Panc1 (cell line): ENCODE results near the gene JMJD1C. TPM values are rescaled to one million over a fixed set of nuclear protein-coding genes. Genes with fewer than 3 reads are reported as not detected.

Source experiments
- ATAC-seq: fragments of 200-7000 bp; cut with Tn5 transposase; 2 replicates; pipeline ENCODE4 v1.9.1; 2020; ENCODE audit warnings: mild to moderate bottlenecking, moderate library complexity
- BruUV-seq: library from RNA; stranded (reverse); fragments of 400-500 nt; replicated peaks from 2 replicates; lab custom pipeline; 2021; lab: Mats Ljungman, UMichigan
- CTCF ChIA-PET: fragments of 300-600 bp; sonication (Branson Sonifier 250); formaldehyde crosslinking; loops from one replicate; lab custom pipeline; 2022; ENCODE audit warnings: antibody characterized with exemption; lab: Charles Lee
- POLR2A ChIA-PET: fragments of 300-600 bp; sonication (Branson Sonifier 250); formaldehyde crosslinking; loops from one replicate; lab custom pipeline; 2022; ENCODE audit warnings: antibody characterized with exemption; lab: Charles Lee
- DNase-seq: peaks from one replicate; pipeline ENCODE4 v3.0.0-alpha.2; 2010; ENCODE audit warnings: low read depth, low spot score
- H3K27ac ChIP-seq: 2 replicates; pipeline ENCODE4 v1.5.1; 2011; ENCODE audit warnings: mild to moderate bottlenecking, low read length, inconsistent platforms
- H3K27me3 ChIP-seq: fragments of 200-500 bp; sonication (Bioruptor generic); 2 replicates; pipeline ENCODE4 v1.6.0; 2014; ENCODE audit warnings: low read length, inconsistent platforms; ENCODE audit not compliant: control insufficient read depth, insufficient read depth
- H3K36me3 ChIP-seq: fragments of 200-500 bp; sonication (Bioruptor generic); 2 replicates; pipeline ENCODE4 v1.5.1; 2014; ENCODE audit warnings: inconsistent platforms, mild to moderate bottlenecking, low read length, moderate library complexity; ENCODE audit not compliant: control insufficient read depth, insufficient read depth
- H3K4me1 ChIP-seq: 2 replicates; pipeline ENCODE4 v1.5.1; 2011; ENCODE audit warnings: inconsistent platforms, mild to moderate bottlenecking, low read length, moderate library complexity; ENCODE audit not compliant: control insufficient read depth, insufficient read depth
- H3K4me3 ChIP-seq, 2 experiments: 2 replicates each; pipeline ENCODE4 v1.5.1; 2011 to 2012; ENCODE audit warnings: low read depth in 2 of 2, low read length in 2 of 2, mild to moderate bottlenecking in 2 of 2, inconsistent platforms in 1 of 2, moderate library complexity in 1 of 2
- H3K9me3 ChIP-seq: fragments of 200-500 bp; sonication (Bioruptor generic); 2 replicates; pipeline ENCODE4 v1.5.1; 2014; ENCODE audit warnings: low read depth, mild to moderate bottlenecking, inconsistent platforms, low read length, moderate library complexity; ENCODE audit not compliant: control insufficient read depth, insufficient read depth
- CTCF ChIP-seq: fragments of 450-650 bp; IDR thresholded peaks from 2 replicates; pipeline ENCODE4 v1.5.1; 2017; ENCODE audit warnings: mild to moderate bottlenecking
- POLR2AphosphoS5 ChIP-seq: IDR thresholded peaks from 2 replicates; pipeline ENCODE4 v1.6.1; 2012; ENCODE audit warnings: mild to moderate bottlenecking, low read depth, low read length, moderate library complexity
- SIN3A ChIP-seq: IDR thresholded peaks from 2 replicates; pipeline ENCODE4 v1.6.1; 2012; ENCODE audit warnings: low read depth, mild to moderate bottlenecking, low read length, moderate library complexity, borderline replicate concordance; ENCODE audit not compliant: insufficient read depth
- TCF7L2 ChIP-seq: IDR thresholded peaks from 2 replicates; pipeline ENCODE4 v1.6.1; 2011; ENCODE audit warnings: mild to moderate bottlenecking, low read depth, low read length, inconsistent platforms
- in situ Hi-C: cut with HindIII; loops from 2 replicates; pipeline ENCODE4 v1.10.0; 2016; ENCODE audit warnings: low sequenced_read_pairs, low pct_unique_long_range_greater_than_20kb
- intact Hi-C: fragments of 100-400 bp; cut with micrococcal nuclease; formaldehyde crosslinking; loops from one replicate; pipeline ENCODE4 v1.10.0; 2022; ENCODE audit not compliant: unreplicated experiment
- total RNA-seq: library from RNA; stranded (reverse); gene quantifications from one replicate; pipeline ENCODE4 v1.2.1, GENCODE V29; 2021; ENCODE audit not compliant: unreplicated experiment
- TF ChIP-seq, protein P1 (sequence below), 2 experiments: IDR thresholded peaks; 2 replicates each; pipeline ENCODE4 v1.6.1; 2011 to 2012; ENCODE audit warnings: low read depth in 2 of 2, control low read depth in 1 of 2, low read length in 1 of 2, mild to moderate bottlenecking in 1 of 2, moderate library complexity in 1 of 2; ENCODE audit not compliant: insufficient read depth in 1 of 2

JMJD1C gene
- total RNA-seq, 1 experiment from 2014 or later, result 88.3 TPM

GRCh38 chr10:63425512-63425911 lies 40.3 kb downstream of the JMJD1C start:
- Histone ChIP-seq H3K27ac (no peak overlapping the region), H3K4me3 (no peak overlapping the region), H3K36me3 (no peaks in the 10 kb centered on the region), H3K27me3 (no peaks in the 10 kb centered on the region), H3K4me1 (peaks cover 7% of the 10 kb centered on the region; the same call in 1 of the 2 replicates), H3K9me3 (no peaks in the 10 kb centered on the region)
- ChIA-PET CTCF (no interaction called here), POLR2A (no interaction called here)
- intact Hi-C loops, result no loop called here
- no TSS peak for BruUV-seq
- TF ChIP-seq TCF7L2 (no peak), CTCF (no peak)
- no peak for DNase-seq
- no peak for ATAC-seq
- in situ Hi-C loops, result no loop called here

GRCh38 chr10:63424576-63424975 lies 41.2 kb downstream of the JMJD1C start:
- intact Hi-C loops, result no loop called here
- Histone ChIP-seq H3K36me3 (no peaks in the 10 kb centered on the region), H3K4me1 (peaks cover 3% of the 10 kb centered on the region; the same call in 1 of the 2 replicates), H3K27ac (no peak overlapping the region), H3K9me3 (no peaks in the 10 kb centered on the region), H3K4me3 (no peak overlapping the region), H3K27me3 (no peaks in the 10 kb centered on the region)
- POLR2A ChIA-PET, result interaction anchor here (0.7 kb wide), 1 partner anchor 65 kb away, joined by 7 read pairs; no protein-coding TSS in a partner anchor
- in situ Hi-C loops, result no loop called here
- no TSS peak for BruUV-seq
- CTCF ChIA-PET, result no interaction called here
- ATAC-seq (no peak), DNase-seq (no peak)
- no peak for TF ChIP-seq TCF7L2
- no peak for TF ChIP-seq CTCF
- TF ChIP-seq POLR2AphosphoS5, result no peak
- no peak for TF ChIP-seq SIN3A
- TF ChIP-seq, protein P1, sequence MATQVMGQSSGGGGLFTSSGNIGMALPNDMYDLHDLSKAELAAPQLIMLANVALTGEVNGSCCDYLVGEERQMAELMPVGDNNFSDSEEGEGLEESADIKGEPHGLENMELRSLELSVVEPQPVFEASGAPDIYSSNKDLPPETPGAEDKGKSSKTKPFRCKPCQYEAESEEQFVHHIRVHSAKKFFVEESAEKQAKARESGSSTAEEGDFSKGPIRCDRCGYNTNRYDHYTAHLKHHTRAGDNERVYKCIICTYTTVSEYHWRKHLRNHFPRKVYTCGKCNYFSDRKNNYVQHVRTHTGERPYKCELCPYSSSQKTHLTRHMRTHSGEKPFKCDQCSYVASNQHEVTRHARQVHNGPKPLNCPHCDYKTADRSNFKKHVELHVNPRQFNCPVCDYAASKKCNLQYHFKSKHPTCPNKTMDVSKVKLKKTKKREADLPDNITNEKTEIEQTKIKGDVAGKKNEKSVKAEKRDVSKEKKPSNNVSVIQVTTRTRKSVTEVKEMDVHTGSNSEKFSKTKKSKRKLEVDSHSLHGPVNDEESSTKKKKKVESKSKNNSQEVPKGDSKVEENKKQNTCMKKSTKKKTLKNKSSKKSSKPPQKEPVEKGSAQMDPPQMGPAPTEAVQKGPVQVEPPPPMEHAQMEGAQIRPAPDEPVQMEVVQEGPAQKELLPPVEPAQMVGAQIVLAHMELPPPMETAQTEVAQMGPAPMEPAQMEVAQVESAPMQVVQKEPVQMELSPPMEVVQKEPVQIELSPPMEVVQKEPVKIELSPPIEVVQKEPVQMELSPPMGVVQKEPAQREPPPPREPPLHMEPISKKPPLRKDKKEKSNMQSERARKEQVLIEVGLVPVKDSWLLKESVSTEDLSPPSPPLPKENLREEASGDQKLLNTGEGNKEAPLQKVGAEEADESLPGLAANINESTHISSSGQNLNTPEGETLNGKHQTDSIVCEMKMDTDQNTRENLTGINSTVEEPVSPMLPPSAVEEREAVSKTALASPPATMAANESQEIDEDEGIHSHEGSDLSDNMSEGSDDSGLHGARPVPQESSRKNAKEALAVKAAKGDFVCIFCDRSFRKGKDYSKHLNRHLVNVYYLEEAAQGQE (IDR thresholded peaks at IDR 0.05; ENCODE audit: insufficient read depth in 1 of 2, low read depth in 2 of 2, low read length in 1 of 2), result no peak
